ENCODE data around the gene CDH26. TPM values are rescaled to one million over a fixed set of nuclear protein-coding genes. Genes with fewer than 3 reads are reported as not detected.

CDH26 gene
- total and polyA plus RNA-seq, 9 of the 15 experiments (the other 6 are each of a cell fraction or from before 2014, with no cell fraction given) = 0.07 to 0.13 (median 0.10) TPM; not detected in 4

GRCh38 chr20:60000271-60001042 is 42.2 kb downstream of the CDH26 start:
- DNase-seq (ENCODE audit: extremely low read depth in 1 of 4, low spot score in 3 of 4) (no peak), ATAC-seq (no peak), FAIRE-seq (no peak)
- Histone ChIP-seq H2AFZ (ENCODE audit: low read depth, low read length) (no peak overlapping the region), H3K9me1 (ENCODE audit: control insufficient read depth, insufficient read depth, low read length) (no peaks in the 10 kb centered on the region), H4K20me1 (replicated peaks; ENCODE audit: control insufficient read depth, insufficient read depth, low read length) (no peaks in the 10 kb centered on the region), H3K79me2 (ENCODE audit: control insufficient read depth, insufficient read depth, low read length) (no peaks in the 10 kb centered on the region), H3K9me3 (replicated peaks; ENCODE audit: control insufficient read depth, insufficient read depth, low read depth, low read length) (no peaks in the 10 kb centered on the region), H3K27me3 (ENCODE audit: control insufficient read depth in 2 of 2, insufficient read depth in 2 of 2, low read length in 2 of 2) (peaks cover 2 to 7% of the 10 kb centered on the region in 2 experiments; a peak in 3 of 5 replicates), H3K4me1 (replicated peaks in 1 of 2; ENCODE audit: control insufficient read depth in 2 of 2, insufficient read depth in 2 of 2, low read length in 2 of 2) (no peaks in the 10 kb centered on the region), H3K4me2 (ENCODE audit: insufficient read depth, low read length) (no peak overlapping the region), H3K9ac (ENCODE audit: insufficient read depth in 1 of 2, low read depth in 2 of 2, low read length in 2 of 2) (no peak overlapping the region), H3K27ac (ENCODE audit: extremely low read depth, low read depth, low read length) (no peak overlapping the region), H3K36me3 (ENCODE audit: control insufficient read depth, insufficient read depth, low read length) (no peaks in the 10 kb centered on the region), H3K4me3 (no peak overlapping the region)
- CTCF ChIA-PET (ENCODE audit: low intra/inter-chr PET ratio) = no interaction called here
- in situ Hi-C loops (cut with MboI) (no loop called here), intact Hi-C loops (cut with micrococcal nuclease) (no loop called here)
- POLR2A ChIA-PET = no interaction called here
- BruUV-seq (replicated peaks) = no TSS peak
- TF ChIP-seq MEIS2 (IDR thresholded peaks at IDR 0.05; ENCODE audit: partially characterized antibody) (peak; percentile 67), PBX2 (CRISPR knock-in tag; IDR thresholded peaks at IDR 0.05; ENCODE audit: low read depth) (no peak), PBX2 (tag; conservative IDR thresholded peaks at IDR 0.05; ENCODE audit: low read depth) (peak; percentile 73), NR1H2 (CRISPR knock-in tag; IDR thresholded peaks at IDR 0.05) (no peak), PKNOX1 (IDR thresholded peaks at IDR 0.05) (peak; percentile 86)
- WGBS (ENCODE audit: insufficient coverage, low coverage, missing lambda C conversion rate) = 0% methylated on average over 7 of the region's 8 CpGs
